HepG2 (cell line): Measurements from ENCODE around the gene ATP2B3. TPM values are rescaled to one million over a fixed set of nuclear protein-coding genes. Genes with fewer than 3 reads are reported as not detected.
A peak's percentile ranks its signal among the peaks of the same experiment; 100 is the strongest.

ENCODE experiments used
- ATF2 ChIP-seq: sonication (generic); formaldehyde crosslinking; IDR thresholded peaks from 2 replicates; pipeline ENCODE4 v1.4.0; 2020; ENCODE audit warnings: missing genetic modification reagents
- BORCS8-MEF2B ChIP-seq: sonication (generic); formaldehyde crosslinking; IDR thresholded peaks from 2 replicates; pipeline ENCODE4 v1.8.0; 2022; ENCODE audit warnings: mild to moderate bottlenecking, missing genetic modification reagents
- CREM ChIP-seq, 2 experiments: sonication (generic) in 1 of 2; formaldehyde crosslinking in 1 of 2; IDR thresholded peaks; 2 replicates each; pipeline versions ENCODE4 v1.4.0 to v1.6.1; 2016 to 2020; ENCODE audit warnings: antibody characterized with exemption in 1 of 2, mild to moderate bottlenecking in 1 of 2, missing genetic modification reagents in 1 of 2
- CTCF ChIP-seq: sonication (generic); formaldehyde crosslinking; IDR thresholded peaks from 2 replicates; pipeline ENCODE4 v1.5.0; 2020; ENCODE audit warnings: mild to moderate bottlenecking, missing genetic modification reagents, moderate library complexity
- NFIC ChIP-seq: IDR thresholded peaks from 2 replicates; pipeline ENCODE4 v1.6.1; 2012; ENCODE audit warnings: mild to moderate bottlenecking, low read length, inconsistent platforms
- POGZ ChIP-seq: sonication (generic); formaldehyde crosslinking; IDR thresholded peaks from 2 replicates; pipeline ENCODE4 v1.4.0; 2020; ENCODE audit warnings: mild to moderate bottlenecking, missing genetic modification reagents
- RNF2 ChIP-seq: fragments of 450-650 bp; conservative IDR thresholded peaks from 2 replicates; pipeline ENCODE4 v1.6.1; 2016; ENCODE audit warnings: low read depth
- THAP8 ChIP-seq: sonication (generic); formaldehyde crosslinking; IDR thresholded peaks from 2 replicates; pipeline ENCODE4 v1.5.1; 2020; ENCODE audit warnings: missing genetic modification reagents, mild to moderate bottlenecking, borderline replicate concordance
- ZNF30 ChIP-seq: sonication (generic); formaldehyde crosslinking; IDR thresholded peaks from 2 replicates; pipeline ENCODE4 v1.5.0; 2020; ENCODE audit warnings: mild to moderate bottlenecking, missing genetic modification reagents
- ZNF574 ChIP-seq: sonication (generic); formaldehyde crosslinking; IDR thresholded peaks from 2 replicates; pipeline ENCODE4 v1.4.0; 2020; ENCODE audit warnings: missing genetic modification reagents
- ZNF646 ChIP-seq: sonication (generic); formaldehyde crosslinking; IDR thresholded peaks from 2 replicates; pipeline ENCODE4 v1.9.0; 2021; ENCODE audit warnings: mild to moderate bottlenecking, missing genetic modification reagents
- ZSCAN5A ChIP-seq: sonication (generic); formaldehyde crosslinking; IDR thresholded peaks from 2 replicates; pipeline ENCODE4 v1.8.0; 2022; ENCODE audit warnings: mild to moderate bottlenecking, missing genetic modification reagents, borderline replicate concordance
- polyA plus RNA-seq, 8 experiments: library from polyadenylated mRNA; depleted of rRNA in 3 of 8; stranded (reverse) in 7 of 8; unstranded in 1 of 8; fragments of >200 nt; fragmentation: Illumina TruSeq in 4 of 8; extraction: Trizol in 4 of 8; gene quantifications; 2 replicates each; pipeline versions ENCODE4 v1.2.1 to v1.2.3, GENCODE V29; 2011 to 2016; ENCODE audit warnings: low read depth in 4 of 8, missing spikeins in 1 of 8, mixed read lengths in 1 of 8; ENCODE audit not compliant: insufficient read depth in 1 of 8
- total RNA-seq, 5 experiments: library from RNA; depleted of rRNA; stranded (reverse); fragments of >200 nt; fragmentation: Illumina TruSeq; extraction: Trizol; gene quantifications; 2 replicates each; pipeline ENCODE4 v1.2.3, GENCODE V29; 2016; ENCODE audit warnings: low read depth in 1 of 5

The ATP2B3 gene
- total and polyA plus RNA-seq, 2 of the 13 experiments (the other 11 are each of a cell fraction or from before 2014, with no cell fraction given), result not detected

- no peak for TF ChIP-seq THAP8 (CRISPR knock-in tag)
- TF ChIP-seq ATF2 (CRISPR knock-in tag), result no peak
- TF ChIP-seq POGZ (CRISPR knock-in tag), result no peak
- no peak for TF ChIP-seq ZSCAN5A (CRISPR knock-in tag)
- 0 out of 2 replicates have a peak, but pooled peaks have one; percentile 49 for TF ChIP-seq RNF2
- no peak for TF ChIP-seq BORCS8-MEF2B (CRISPR knock-in tag)
- no peak for TF ChIP-seq NFIC
- peak; percentile 34 for TF ChIP-seq CTCF
- no peak for TF ChIP-seq ZNF574 (CRISPR knock-in tag)
- no peak for TF ChIP-seq CREM (IDR thresholded peaks at IDR 0.05)
- no peak for TF ChIP-seq CREM (CRISPR knock-in tag; IDR thresholded peaks at IDR 0.05)
- TF ChIP-seq ZNF646, result no peak
- no peak for TF ChIP-seq ZNF30
Observed at GRCh38 chrX:153469811-153470410, 47.5 kb upstream of the ATP2B3 start (continued).
